ENCODE data around the gene BAZ2B.
"Not testable (repeated sequence)": the region's sequence is repeated elsewhere in the genome, so short reads cannot be mapped to it uniquely, and the experiment has no call there.

Gene BAZ2B

DNA sequence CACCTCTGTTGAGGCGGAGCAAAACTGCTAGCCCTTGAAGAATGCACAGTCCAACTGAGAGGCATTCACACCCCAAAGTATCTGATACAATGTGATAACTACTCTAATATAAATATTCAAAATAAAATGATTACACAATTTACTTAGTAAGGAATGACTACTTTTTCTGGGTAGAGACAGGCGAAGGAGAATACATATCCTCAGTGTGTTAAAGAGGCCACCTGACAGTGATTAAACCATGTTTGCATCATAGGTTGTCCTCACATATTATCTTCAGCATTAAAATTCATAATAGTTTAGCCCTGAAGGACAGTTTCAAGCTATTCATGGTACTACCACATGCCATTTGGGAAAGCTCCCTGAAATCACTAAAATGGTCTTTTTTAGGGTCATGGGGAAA is 16.9 kb upstream of the BAZ2B start:
- Mint-ChIP-seq H3K27me3 (no peaks in the 10 kb centered on the region), H3K36me3 (peaks cover 2% of the 10 kb centered on the region), H3K4me3 (no peak overlapping the region), H3K27ac (no peak overlapping the region), H3K4me1 (no peaks in the 10 kb centered on the region), H3K9me3 (peaks cover 3% of the 10 kb centered on the region)

DNA sequence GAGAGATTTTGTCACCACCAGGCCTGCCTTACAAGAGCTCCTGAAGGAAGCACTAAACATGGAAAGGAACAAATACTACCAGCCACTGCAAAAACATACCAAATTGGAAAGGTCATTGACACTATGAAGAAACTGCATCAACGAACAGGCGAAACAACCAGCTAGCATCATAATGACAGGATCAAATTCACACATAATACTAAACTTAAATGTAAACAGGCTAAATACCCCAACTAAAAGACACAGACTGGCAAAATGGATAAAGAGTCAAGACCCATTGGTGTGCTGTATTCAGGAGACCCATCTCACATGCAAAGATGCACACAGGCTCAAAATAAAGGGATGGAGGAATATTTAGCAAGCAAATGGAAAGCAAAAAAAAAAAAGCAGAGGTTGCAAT is 9.3 kb upstream of the BAZ2B start:
- H3K4me3 Mint-ChIP-seq, H3K27ac Mint-ChIP-seq, H3K27me3 Mint-ChIP-seq, H3K4me1 Mint-ChIP-seq, H3K9me3 Mint-ChIP-seq: not testable (repeated sequence)
- H3K36me3 Mint-ChIP-seq = peaks cover 14% of the 10 kb centered on the region

DNA sequence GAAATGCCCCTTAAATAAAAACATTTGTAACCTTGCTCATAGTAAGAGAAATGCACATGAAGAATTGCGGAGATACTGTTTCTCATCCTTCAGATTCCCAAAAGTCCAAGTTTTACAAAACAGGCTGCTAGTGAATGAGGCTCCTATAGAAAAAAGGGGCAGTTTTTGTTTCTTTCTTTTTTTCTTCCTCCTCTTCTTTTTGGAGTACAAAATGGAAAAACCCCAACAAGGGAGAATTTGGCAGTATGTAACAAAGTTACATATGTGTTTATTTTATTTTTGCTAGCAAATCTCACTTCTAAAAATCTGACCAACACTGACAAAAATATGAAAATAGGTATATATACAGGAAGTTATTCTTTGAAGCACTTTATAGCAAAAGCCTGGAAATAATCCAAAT is 7.1 kb upstream of the BAZ2B start:
- H3K4me1 Mint-ChIP-seq = no peaks in the 10 kb centered on the region
- H3K27ac Mint-ChIP-seq = no peak overlapping the region
- no peak overlapping the region for H3K4me3 Mint-ChIP-seq
- peaks cover 14% of the 10 kb centered on the region for H3K36me3 Mint-ChIP-seq
- no peaks in the 10 kb centered on the region for H3K27me3 Mint-ChIP-seq
- no peaks in the 10 kb centered on the region for H3K9me3 Mint-ChIP-seq

DNA sequence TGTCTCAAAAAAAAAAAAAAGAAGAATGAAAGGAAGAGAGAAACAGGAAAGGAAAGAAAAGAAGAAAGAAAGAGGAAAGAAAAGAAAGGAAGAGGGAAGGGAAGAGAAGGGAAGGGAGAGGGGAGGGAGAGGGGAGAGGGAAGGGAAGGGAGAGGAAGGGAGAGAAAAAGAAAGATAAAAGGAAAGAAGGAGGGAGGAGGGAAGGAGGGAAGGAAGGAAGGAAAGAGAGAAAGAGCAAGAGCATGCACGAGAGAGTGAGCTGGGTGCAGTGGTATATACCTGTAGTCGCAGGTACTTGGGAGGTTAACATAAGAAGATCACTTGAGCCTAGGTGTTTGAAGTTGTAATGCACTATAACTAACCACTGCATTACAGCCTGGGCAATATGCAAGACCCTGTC is 6.6 kb upstream of the BAZ2B start:
- peaks cover 14% of the 10 kb centered on the region for H3K36me3 Mint-ChIP-seq
- no peak overlapping the region for H3K27ac Mint-ChIP-seq
- H3K4me1 Mint-ChIP-seq = no peaks in the 10 kb centered on the region
- no peaks in the 10 kb centered on the region for H3K9me3 Mint-ChIP-seq
- no peak overlapping the region for H3K4me3 Mint-ChIP-seq
- H3K27me3 Mint-ChIP-seq = peaks cover 1% of the 10 kb centered on the region

DNA sequence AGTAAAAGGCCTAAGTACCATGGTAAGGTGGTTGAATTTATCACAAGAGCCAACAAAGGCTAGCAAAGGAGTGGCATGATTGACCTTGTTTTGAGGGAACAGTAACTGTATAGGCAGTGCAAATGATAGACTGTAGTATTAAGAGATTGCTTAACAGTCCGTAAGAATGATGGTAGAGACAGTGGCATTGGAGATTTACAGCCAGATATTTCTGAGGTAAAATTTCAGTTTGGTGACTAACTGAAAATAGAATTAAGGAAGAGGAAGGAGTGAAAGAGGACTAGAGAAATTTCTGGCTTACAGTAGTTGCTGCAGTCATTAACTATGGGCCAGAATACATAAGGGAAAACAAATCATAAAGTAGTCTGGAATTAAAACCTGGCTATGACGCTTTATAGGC is 4.4 kb upstream of the BAZ2B start:
- Mint-ChIP-seq H3K4me1 (peaks cover 5% of the 10 kb centered on the region), H3K27me3 (peaks cover 6% of the 10 kb centered on the region), H3K27ac (no peak overlapping the region)

DNA sequence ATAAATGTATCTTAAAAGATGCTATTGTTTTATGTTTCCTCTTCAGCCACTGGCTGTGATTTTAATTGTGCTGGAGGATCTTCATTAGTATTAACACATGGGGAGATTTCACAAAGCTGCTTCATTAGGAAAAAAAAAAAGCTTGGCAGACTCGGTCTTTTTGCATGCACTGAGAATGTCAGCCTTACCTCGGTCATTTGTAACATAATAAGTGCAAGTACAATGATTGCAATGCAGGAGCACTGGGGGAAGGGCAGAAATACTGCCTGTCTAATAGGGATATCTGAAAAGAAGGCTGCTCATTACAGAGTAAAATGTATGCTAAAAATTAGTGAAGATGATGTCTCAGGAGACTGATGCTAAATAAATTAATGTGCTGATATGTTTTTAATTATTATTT is 1.3 kb upstream of the BAZ2B start:
- H3K4me3 Mint-ChIP-seq = no peak overlapping the region
- H3K27ac Mint-ChIP-seq = no peak overlapping the region
- no peaks in the 10 kb centered on the region for H3K9me3 Mint-ChIP-seq
- H3K27me3 Mint-ChIP-seq = peaks cover 17% of the 10 kb centered on the region
- peaks cover 4% of the 10 kb centered on the region for H3K36me3 Mint-ChIP-seq
- peaks cover 10% of the 10 kb centered on the region for H3K4me1 Mint-ChIP-seq

More for the DNA sequence above, 4.4 kb upstream of the BAZ2B start:
- no peaks in the 10 kb centered on the region for H3K9me3 Mint-ChIP-seq
- H3K36me3 Mint-ChIP-seq = peaks cover 7% of the 10 kb centered on the region
- H3K4me3 Mint-ChIP-seq = no peak overlapping the region

- Mint-ChIP-seq H3K9me3 (no peaks in the 10 kb centered on the region), H3K4me1 (peaks cover 10% of the 10 kb centered on the region), H3K27me3 (peaks cover 20% of the 10 kb centered on the region), H3K36me3 (peaks cover 4% of the 10 kb centered on the region), H3K4me3 (no peak overlapping the region), H3K27ac (no peak overlapping the region)
These were observed 752 bp upstream of the BAZ2B start for GRCh38 chr2:159617100-159617499.

DNA sequence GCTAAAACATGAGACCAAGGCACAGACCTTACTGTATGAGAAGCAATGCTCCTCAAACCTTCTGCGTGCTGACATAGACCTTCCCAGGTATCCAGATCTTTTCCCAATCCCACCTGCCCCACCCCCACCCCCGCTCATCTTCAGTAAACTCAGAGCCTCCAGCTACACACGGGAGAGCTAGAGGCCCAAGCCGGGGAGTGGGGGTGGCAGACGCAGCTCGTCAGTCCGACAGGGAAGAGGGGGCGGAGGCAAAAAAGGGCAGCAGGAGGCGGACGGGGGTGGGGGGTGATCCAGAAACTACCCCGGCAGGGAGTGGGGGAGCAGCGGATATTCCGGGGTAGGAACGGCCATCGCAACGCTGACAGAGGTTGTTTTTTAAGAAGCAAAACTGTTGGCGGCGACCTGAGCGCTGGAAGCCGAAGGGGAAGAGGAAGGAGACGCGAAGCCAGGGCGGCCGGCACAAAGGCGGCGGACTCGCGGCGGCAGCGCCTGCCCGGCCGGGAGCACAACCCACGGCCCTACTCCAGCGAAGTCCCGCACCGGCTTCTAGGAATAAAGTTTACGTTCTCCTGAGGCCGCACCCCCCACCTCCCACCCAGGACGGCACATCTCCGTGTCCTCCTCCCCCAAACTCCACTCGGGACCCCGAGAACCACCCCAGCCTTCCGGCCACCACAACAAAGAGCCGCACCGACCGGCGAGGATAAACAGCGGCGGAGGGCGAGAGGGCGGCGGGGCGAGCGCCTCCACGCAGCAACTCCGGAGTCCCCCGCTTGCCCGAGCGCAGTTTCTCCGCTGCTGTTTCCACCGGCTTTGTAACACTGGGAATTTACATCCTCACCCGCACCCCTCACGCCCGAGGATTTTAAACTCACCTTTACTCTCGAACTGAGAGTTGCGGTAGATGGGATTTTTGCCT is 722 bp downstream of the BAZ2B start:
- Mint-ChIP-seq H3K4me1 (peaks cover 10% of the 10 kb centered on the region), H3K27me3 (peaks cover 20% of the 10 kb centered on the region)

GRCh38 chr2:159614534-159615366 is 1.6 kb downstream of the BAZ2B start:
- peak overlapping the region; percentile 13 for H3K27ac Mint-ChIP-seq
- no peaks in the 10 kb centered on the region for H3K36me3 Mint-ChIP-seq
- H3K4me3 Mint-ChIP-seq = peak overlapping the region; percentile 85
- H3K9me3 Mint-ChIP-seq = no peaks in the 10 kb centered on the region
- peaks cover 20% of the 10 kb centered on the region for H3K27me3 Mint-ChIP-seq
- peaks cover 10% of the 10 kb centered on the region for H3K4me1 Mint-ChIP-seq

More for the DNA sequence above, 722 bp downstream of the BAZ2B start:
- Mint-ChIP-seq H3K9me3 (no peaks in the 10 kb centered on the region), H3K36me3 (no peaks in the 10 kb centered on the region), H3K27ac (no peak overlapping the region), H3K4me3 (peak overlapping the region; percentile 85)

DNA sequence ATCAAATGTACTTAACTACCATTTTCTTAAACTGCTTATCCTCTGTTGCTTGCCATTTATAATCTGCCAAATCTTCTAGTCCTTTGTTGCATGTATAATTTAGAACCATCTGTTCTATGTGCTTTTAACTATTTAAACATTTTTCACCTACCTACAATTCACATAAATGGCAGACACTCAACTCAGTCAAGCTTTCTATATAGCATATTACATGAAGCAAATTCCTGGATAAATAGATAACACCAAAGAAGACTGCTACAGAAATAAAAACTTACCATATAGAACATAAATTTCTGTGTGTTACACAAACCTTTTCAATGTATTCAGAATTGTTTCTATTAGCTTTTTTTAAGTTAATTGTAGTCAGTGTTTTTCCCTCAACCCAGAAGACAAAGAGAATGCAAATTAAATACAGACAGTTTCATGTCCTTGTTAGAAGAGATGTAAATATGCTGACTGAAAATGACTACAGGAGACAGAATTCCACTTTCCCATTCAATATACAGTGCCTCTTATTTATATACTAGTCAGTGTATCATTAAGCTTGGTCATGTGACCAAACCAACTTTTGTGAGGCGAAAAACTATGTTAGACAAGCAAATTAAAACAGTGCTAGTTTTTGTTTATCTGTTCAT is 2.6 kb downstream of the BAZ2B start:
- Mint-ChIP-seq H3K9me3 (no peaks in the 10 kb centered on the region), H3K27ac (no peak overlapping the region), H3K4me1 (peaks cover 10% of the 10 kb centered on the region), H3K27me3 (peaks cover 20% of the 10 kb centered on the region), H3K4me3 (no peak overlapping the region), H3K36me3 (no peaks in the 10 kb centered on the region)

DNA sequence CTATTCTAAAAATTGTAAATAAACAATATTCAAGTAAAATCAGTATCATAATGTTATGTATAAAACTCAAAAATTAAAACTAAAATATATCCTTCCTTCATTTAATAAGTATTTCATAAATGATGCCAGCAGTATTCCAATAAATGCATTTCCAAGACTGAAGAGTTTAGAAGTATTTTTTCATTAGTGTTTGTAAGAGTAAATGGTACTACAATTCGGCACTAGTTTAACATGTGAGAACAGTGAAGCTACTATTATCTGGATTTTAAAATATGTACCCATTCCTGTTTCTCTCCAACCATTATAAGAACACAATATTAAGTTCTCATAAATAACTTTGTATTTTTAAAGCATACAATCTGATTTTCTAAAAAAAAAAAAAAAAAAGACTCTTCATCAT is 3.3 kb downstream of the BAZ2B start:
- Mint-ChIP-seq H3K9me3 (no peaks in the 10 kb centered on the region), H3K4me1 (peaks cover 10% of the 10 kb centered on the region), H3K27me3 (peaks cover 20% of the 10 kb centered on the region), H3K4me3 (no peak overlapping the region), H3K27ac (no peak overlapping the region), H3K36me3 (no peaks in the 10 kb centered on the region)

DNA sequence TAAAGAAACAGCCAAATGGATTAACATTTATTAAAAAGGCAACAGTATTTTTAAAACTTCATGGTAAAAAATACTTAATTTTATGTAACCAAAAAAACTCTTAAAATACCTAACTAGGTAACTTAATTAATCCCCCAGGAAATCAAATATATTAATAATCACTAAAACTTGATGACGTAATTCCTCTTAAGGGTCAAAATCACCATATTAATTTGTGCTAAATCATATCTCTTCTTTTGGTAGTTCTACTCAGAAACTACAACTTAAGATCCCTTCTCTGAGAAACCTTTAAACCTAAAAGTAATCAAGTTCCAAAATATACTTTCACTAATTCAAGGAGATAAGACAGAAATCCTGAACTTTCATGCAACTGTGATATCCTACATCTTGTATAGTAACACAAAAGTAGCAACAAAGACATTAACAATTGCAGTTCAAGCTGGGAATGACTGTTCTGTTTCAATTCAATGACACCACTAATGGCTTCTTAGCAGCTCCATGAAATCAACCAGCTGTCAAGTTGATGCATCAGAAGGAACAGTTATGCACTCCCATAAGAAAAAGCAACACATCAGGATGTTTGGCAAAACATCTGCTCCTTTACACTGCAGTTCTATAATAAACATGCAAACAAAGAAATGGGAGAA is 4.0 kb downstream of the BAZ2B start:
- Mint-ChIP-seq H3K4me3 (no peak overlapping the region), H3K27ac (no peak overlapping the region), H3K9me3 (no peaks in the 10 kb centered on the region), H3K4me1 (peaks cover 10% of the 10 kb centered on the region), H3K27me3 (peaks cover 18% of the 10 kb centered on the region), H3K36me3 (no peaks in the 10 kb centered on the region)

- no peak overlapping the region for H3K27ac Mint-ChIP-seq
- no peak overlapping the region for H3K4me3 Mint-ChIP-seq
- no peaks in the 10 kb centered on the region for H3K9me3 Mint-ChIP-seq
- no peaks in the 10 kb centered on the region for H3K36me3 Mint-ChIP-seq
- H3K4me1 Mint-ChIP-seq = peaks cover 3% of the 10 kb centered on the region
- peaks cover 14% of the 10 kb centered on the region for H3K27me3 Mint-ChIP-seq
These were observed 6.4 kb downstream of the BAZ2B start for GRCh38 chr2:159609811-159610549.

DNA sequence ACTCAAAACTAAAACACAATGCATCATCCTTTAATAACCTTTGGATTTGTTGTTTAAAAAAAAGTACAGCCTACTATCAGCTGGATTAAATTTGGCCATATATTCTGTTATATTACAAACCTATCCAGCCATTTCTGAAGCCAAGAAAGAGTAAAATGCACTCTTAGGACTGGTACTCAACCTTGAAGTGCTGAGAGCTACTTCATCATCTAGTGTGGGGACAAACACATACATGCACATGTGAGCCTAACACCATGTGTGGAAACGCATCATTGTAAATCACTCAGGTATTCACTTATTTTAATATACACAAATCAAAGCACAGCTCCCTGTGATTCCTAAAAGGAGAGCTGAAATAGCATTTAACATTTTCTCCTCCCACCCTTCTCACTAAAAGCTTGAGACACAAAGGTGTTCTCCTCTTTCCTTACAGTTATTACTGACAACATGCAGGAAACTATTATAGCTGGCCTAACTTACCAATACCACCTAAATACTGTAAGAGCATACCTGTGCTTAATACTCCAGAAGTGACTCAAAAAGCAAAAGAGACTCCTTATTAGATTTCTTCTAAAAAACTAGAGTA is 7.5 kb downstream of the BAZ2B start:
- no peaks in the 10 kb centered on the region for H3K4me1 Mint-ChIP-seq
- no peak overlapping the region for H3K27ac Mint-ChIP-seq
- no peaks in the 10 kb centered on the region for H3K36me3 Mint-ChIP-seq
- H3K4me3 Mint-ChIP-seq = no peak overlapping the region
- H3K9me3 Mint-ChIP-seq = no peaks in the 10 kb centered on the region
- H3K27me3 Mint-ChIP-seq = peaks cover 8% of the 10 kb centered on the region
